Left kidney (tissue), 2 donors: ENCODE measurements around the gene MAPK11. TPM values are rescaled to one million over a fixed set of nuclear protein-coding genes. Genes with fewer than 3 reads are reported as not detected.
"Not testable (repeated sequence)": the region's sequence is repeated elsewhere in the genome, so short reads cannot be mapped to it uniquely, and the experiment has no call there.

Experiments used
- DNase-seq: peaks from one replicate; pipeline ENCODE4 v3.0.0-alpha.2; 2013
- polyA plus RNA-seq: library from polyadenylated mRNA; unstranded; fragments of 120-200 nt; gene quantifications from one replicate; pipeline ENCODE4 v1.2.1, GENCODE V29; 2013; ENCODE audit not compliant: insufficient read length

MAPK11 gene
- polyA plus RNA-seq, 1 donor = 7.1 TPM

DNA sequence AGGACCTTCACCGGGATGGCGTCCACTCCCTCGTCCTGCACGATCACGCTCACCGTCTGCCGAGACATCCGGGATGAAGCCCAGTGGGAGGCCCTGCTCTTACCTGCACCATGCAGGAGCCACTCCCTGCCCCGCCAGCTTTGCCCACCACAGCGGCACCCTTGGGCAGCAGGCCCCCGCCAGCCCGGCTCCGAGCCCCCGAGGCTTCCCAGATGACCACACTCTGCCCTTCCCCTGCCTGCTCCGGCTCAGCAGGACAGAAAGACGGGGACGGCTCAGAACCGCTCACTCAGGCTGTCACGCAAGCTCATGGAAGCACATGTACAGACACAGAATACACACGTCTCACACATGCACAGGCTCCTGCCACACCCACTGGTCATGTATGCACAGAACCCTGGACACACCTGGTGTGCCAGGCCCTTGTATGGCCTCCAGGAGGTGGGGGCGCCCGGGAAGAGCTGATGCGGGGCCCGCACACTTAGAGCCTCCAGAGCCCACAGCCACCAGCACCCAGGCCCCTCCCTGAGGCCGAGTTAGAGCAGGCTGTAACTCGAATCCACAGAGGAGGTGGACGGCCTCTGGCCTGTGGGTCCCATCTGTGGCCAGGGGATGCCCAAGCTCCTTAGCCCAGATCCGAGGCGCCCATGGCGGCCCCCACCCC lies 8.9 kb upstream of the MAPK11 start:
- no peak for DNase-seq

DNA sequence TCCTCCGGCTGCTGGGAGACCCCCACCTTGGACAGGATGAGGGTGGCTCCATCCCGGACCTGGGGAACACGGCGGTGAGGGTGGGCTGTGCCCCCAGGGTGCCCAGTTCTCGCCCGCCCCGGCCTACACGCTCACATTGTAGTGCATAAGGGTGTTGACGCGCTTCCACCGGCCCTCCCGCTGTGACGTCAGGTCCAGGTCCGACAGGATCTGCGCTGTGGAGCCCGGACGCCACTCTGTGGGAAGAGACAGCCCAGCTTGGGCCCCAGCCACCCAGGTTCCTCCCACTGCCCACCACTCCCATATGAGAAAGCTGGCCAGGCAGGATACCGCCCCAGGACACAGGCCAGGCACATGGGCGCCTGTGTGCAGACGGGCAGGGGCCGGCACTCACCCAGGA lies 8.3 kb upstream of the MAPK11 start:
- DNase-seq = no peak

DNA sequence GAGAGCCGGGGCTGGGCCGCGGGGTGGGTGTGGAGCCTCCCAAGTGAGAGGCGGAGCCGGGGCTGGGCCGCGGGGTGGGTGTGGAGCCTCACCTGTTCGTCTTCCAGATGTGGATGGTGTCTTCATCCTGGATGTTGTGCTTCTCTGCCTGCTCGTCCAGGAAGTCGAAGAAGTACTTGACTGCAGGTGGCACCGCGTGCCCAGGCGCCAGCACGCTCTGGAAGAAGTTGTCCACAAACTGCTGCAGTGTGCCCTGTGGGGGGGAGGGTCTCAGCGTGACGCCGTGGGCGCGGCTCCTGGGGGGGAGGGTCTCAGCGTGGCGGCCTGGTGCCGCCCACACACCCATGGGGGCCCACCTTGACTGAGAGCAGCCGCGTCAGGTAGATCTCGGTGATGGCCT lies 7.6 kb upstream of the MAPK11 start:
- DNase-seq = no peak

DNA sequence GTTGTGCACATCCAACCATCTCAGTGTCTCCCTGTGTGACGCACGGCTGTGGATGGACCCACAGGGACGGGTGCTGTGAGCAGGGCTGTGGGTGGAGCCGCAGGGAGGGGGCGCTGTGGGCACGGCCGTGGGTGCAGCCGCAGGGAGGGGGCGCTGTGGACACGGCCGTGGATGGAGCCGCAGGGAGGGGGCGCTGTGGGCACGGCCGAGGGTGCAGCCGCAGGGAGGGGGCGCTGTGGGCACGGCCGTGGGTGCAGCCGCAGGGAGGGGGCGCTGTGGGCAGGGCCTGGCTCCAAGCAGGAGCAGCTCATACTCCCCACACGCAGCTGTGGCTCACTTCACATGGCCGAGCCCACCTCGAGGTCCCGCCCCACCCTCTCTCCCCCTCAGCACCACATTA lies 6.0 kb upstream of the MAPK11 start:
- DNase-seq = no peak

DNA sequence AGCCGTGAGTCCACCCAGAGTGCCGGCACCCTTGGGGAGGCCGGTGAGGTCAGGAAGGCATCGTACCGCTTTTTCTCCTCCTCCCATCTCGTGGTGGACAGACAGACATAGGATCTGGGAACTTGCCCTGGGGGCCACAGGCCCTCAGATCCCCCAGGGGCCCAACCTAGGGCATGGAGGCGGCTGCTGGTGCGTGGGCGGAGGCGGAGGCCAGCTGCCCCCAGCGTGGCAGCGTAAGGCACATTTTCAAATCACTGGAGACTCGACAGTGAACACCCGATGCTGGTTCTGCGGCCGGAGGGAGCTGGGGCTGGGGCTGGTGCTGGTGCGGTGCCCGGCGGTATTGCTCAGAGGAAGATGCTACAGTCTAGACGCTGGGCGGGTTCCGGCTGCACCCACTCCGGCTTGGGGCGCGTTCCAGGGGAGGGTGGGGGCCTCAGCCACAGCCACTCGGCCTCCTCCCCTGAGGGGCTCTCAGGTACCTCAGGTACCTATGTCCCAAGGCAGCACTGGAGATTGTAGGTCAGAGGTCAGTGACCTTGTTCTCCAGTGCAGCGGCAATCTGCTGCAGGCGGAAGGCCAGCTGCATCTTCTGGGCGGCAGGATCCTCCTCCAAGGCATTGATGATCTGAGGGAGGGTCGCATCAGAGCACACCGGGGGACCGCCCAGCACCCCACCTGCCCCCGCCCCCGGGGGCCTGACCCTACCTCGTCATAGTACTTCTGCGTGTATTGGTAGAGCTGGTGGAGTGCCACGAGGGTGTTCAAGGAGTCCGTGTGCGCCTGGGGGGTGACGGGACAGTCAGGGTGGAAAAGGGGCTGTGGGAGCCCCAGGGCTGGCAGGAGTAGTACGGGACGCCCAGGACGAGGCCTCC lies 5.2 kb upstream of the MAPK11 start:
- no peak for DNase-seq

DNA sequence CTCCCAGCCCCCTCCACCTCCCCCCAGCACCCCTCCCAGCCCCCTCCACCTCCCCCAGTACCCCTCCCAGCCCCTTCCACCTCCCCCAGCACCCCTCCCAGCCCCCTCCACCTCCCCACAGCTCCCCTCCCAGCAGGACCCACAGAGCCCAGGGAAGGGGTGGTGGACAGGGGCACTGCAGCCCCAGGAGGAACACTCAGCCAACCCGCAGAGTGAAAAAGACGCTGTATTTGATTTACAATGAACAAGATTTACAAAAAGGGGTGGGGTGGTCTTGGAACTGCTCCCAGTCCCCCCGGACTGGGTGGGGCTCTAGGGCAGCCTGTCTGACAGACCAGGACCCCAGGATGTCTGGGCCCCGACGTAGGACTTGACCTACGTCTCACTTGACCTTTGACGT lies 4.6 kb upstream of the MAPK11 start:
- DNase-seq = no peak

DNA sequence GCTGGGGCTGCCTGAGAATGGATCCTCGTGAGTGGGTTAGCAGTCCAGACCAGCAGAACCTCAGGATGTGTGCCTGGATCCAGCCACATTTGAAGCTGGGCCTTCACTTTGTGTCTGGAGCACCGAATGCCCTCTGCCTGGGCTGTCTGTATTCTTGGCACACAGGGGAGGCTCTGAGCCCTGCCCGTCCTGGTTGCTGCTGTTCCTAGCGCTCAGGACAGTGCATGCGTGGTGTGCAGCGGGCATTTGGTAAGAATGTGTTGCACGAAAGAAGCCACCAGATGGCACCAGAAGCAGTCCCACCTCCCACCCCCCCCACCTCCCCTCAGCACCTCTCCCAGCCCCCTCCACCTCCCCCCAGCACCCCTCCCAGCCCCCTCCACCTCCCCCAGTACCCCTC lies 4.1 kb upstream of the MAPK11 start:
- DNase-seq = no peak

DNA sequence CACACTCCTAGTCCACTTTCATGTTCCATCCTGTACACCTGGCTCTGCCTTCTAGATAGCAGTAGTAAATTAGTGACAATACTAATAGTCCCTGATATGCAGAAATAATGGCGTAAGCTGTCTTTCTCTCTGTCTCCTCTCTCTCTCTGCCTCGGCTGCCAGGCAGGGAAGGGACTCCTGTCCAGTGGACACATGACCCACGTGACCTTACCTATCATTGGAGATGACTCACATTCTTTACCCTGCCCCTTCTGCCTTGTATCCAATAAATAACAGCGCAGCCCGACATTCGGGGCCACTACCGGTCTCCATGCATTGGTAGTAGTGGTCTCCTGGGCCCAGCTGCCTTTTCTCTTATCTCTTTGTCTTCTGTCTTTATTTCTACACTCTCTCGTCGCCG lies 3.6 kb upstream of the MAPK11 start:
- not testable (repeated sequence) for DNase-seq

DNA sequence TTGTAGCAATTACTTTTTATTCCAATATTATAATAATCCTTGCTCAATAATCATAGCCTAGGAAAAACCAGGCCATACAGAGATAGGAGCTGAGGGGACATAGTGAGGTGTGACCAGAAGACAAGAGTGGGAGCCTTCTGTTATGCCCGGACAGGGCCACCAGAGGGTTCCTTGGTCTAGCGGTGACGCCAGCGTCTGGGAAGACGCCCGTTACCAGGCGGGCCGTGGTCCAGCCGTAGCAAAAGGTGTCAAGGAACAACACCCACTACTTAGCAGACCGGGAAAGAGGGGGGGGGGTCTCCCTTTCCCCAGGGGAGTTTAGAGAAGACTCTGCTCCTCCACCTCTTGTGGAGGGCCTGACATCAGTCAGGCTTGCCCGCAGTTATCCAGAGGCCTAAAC lies 3.2 kb upstream of the MAPK11 start:
- not testable (repeated sequence) for DNase-seq

DNA sequence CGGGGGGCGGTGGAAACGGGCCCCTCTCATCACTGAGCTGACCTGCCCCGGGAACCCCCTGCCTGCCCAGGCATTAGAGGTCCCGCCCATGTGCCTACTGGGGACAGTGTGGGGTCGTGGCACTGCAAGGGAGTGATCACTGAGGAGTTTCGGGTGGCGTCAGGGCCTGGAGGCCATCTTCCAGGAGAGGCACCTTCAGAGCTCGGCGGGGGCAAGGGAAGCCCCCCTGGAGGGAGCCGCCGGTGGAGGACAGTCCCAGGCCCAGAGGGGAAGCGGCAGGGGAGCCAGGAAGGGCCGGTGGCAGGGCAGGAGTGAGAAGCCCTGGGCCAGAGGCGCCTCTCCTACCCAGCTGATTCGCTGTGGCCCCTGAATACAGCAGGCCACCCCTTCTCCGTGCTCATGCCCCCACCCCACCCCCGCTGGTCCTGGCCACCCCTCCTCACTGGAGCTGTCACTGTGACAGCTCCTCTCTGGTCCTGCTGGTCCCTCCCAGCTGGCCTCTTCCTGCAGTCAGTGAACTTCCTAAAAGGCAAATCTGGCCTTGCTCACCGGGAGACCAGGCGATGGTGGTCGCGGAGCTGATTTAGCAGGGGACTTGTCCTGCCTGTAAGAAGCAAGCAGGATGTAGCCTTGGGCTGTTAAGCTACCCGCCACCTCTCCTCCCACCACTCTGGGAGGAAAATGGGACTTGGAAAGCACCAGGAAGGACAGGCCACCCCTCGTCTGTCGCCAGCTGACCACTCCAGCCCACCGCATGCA lies 2.0 kb upstream of the MAPK11 start:
- no peak for DNase-seq

DNA sequence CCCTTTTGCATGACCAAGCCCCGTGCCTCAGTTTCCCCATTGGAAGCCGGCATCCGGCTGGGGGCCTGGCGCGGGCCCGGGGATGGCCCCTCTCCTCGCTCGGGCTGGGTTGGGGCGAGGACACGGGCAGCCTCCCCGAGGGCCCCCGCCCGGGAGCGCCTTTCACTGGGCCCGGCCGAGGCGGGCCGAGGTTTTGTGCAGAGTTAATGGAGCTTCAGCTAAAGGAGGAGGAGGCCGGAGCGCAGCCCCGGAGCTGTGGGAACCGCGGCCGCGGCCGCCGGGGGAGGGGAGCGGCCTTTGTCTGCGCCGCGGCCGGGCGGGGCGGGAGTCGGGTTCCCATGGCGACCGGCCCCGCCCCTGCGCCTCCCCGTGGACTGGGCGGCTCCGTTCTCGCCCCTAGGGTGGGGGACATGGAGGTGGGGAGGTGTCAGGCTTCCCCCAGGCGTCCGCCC lies 1.4 kb upstream of the MAPK11 start:
- DNase-seq = no peak

DNA sequence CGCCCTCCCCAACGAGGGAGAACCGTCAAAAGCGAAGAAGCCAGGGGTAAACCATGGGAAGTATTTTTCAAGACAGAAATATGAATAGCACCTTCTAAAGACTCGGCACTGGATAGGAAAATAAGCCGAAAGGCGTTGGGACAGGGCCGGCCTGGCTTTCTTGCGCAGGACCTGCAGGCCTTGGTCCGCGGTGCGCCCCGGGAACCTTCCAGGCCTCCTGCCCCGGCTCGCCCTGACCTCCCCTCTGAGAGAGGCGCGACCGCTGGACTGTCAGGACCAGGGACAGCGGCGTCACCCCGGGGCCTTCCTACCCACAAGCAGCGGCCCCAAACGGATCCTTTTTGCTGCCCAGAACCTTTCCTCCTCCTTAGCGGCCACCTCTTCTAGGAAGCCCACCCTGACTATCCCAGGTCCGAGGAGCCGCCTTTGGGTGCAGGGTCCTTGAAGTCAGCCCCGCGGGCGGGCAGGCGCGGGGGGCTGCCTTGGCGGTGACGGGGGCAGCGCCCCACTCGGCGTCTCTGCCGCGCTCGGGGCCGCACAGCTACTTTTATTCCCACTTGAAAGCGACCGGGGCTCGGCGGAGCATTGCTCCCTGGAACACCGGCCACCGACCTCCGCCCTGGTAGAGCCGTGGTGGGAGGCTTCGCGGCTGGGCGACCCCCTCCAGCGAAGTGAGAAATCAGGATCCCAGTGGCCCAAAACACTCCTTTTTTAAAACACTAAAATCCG lies 650 bp upstream of the MAPK11 start:
- DNase-seq = no peak

DNA sequence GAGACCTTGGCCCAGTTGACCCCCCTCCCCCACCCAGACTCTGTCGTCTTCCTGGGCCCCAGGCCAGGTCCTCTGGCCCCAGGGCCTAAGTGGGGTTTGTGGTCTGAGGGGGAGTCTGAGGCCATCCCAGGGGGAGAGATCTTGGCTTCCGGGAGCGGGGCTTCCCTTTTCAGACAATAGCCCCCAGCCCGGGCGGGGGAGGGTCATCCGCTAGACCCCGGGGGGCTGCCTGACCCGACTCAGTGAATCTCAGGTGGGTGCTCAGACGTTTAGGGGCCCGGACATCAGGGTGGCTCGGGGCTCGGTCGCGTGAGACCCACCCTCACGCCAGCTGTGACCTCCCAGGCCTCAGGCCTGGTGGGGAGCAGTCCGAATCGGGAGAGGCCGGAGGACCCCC lies 609 bp downstream of the MAPK11 start:
- no peak for DNase-seq

DNA sequence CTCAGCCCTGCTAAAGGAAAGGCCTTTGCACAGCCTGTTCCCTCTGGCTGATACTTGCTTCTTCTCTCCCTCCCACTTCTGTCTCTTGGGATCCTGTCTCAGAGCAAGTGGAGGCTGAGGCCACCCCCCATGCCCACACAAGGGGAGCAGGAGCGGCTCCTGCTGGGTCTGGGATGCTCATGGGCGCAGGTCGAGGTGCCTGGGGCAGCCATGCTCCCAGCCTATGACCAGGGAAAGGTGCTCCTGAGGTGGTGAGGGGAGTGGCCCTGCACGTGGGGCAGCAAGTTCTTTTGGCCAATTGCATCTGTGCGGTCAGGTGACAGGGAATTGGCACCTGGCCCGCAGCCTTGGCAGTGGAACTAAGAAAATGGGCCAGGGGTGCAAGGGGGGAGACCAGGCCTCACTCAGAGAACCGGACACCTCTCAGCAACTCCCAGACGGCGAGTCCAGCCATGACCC lies 1.5 kb downstream of the MAPK11 start:
- no peak for DNase-seq

DNA sequence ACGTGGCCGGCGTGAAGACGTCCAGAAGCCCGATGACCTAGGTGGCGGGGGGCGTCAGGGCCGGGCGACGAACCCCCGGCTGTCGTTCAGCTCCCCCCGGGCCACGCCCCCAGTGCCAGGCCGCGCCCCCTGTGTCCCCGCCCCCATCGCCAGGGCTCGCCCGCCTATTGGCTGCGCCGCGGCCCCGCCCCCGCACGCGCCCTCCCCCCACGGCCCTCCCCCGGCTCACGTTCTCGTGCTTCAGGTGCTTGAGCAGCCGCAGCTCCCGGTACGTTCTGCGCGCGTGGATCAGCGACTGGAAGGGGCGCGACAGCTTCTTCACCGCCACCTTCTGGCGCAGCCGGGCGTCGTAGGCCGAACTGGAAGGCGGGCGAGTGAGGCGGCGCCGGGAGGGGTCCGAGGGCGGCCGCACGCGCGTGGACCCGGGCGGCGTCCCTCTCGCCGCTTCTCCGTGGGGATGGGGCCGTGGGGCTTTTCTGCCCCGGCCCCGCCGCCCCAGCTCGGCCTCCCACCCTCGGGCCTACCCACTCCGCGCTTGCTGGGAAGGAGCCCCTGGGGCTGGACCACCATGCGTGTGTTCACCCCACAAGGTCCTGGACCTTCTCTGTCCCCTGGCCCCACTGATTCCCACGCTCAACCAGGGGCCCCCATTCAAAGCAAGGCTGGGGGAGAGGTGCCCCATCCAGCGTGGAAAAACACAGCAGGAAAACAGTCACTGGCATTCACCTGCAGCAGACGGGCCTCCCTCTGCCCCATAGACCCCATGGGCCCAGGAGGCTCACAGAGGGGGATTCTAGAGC lies 2.4 kb downstream of the MAPK11 start:
- no peak for DNase-seq

DNA sequence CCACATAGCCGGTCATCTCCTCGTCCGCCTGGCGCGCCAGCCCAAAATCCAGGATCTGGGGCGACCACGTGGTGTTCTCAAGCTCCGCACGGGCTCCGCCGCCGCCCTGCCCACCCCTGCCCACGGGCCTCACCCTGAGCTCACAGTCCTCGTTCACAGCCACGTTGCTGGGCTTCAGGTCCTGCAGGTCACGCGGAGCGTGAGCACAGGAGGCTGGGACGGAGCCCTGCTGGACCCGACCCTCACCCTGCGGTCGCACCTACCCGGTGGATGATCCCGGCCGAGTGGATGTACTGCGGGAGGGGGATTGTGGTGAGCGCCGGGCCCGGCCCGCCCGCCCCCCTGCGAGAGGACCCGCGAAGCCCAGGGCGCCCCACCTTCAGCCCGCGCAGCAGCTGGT lies 3.2 kb downstream of the MAPK11 start:
- no peak for DNase-seq

DNA sequence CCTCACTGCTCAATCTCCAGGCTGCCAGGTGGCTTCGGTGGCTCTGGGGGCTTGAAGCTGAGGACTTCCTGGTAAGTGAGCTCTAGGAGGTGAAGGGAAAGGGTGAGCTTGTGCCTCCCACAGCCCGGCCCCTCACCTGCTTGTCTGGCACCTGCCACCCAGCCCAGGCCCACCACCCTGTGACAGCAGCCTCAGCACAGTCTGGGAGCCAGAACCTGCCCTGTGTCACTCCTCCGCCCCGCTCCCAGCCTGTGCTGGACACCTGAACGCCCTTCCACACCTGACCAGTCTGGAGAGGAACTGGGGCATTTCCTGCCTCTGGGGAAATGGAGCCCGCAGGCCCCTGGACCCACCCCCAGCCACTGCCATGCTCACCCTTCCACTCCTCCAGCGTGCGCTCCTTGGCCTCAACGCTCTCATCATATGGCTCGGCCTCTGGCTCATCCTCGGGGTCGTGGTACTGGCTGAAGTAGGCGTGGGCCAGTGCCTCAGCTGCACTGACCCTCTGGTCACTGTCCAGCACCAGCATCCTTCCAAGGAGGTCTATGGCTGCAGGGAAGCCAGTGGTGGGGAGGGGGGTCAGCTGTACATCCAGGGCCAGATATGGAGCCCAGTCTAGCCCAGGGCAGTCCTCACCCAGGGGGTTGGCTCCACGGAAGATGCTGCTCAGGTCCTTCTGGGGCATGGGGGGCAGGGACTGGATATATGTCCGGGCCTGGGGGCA lies 5.1 kb downstream of the MAPK11 start:
- no peak for DNase-seq

DNA sequence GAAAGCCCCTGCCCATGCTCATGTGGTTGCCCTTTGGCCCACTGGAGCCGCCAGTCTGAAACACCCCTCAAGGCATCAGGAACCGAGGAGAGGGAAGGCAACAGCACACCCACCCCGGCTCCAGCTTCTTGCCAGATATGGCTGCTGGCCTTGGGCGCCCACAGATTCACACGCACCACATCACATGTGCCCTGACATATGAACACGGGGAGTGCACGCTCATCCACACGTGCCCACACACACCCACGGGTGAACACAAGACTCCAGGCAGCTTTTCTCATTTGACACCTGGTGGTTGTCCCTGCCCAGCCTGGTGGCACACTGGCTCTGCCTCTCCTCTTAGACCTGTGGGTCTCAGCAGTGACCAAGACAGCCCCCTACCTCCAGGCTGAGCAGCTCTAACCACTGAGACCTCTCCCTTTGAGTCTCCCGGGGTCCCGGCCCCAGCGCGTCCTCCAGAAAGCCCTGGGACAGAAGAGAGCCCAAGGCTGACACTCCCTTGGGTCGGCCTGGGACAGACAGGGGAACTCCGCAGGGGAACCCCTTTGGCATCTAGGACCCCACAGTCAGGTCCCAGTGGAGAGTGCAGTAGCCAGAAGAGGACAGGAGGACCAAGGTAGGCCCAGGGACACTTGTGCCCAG lies 6.0 kb downstream of the MAPK11 start:
- DNase-seq = no peak

DNA sequence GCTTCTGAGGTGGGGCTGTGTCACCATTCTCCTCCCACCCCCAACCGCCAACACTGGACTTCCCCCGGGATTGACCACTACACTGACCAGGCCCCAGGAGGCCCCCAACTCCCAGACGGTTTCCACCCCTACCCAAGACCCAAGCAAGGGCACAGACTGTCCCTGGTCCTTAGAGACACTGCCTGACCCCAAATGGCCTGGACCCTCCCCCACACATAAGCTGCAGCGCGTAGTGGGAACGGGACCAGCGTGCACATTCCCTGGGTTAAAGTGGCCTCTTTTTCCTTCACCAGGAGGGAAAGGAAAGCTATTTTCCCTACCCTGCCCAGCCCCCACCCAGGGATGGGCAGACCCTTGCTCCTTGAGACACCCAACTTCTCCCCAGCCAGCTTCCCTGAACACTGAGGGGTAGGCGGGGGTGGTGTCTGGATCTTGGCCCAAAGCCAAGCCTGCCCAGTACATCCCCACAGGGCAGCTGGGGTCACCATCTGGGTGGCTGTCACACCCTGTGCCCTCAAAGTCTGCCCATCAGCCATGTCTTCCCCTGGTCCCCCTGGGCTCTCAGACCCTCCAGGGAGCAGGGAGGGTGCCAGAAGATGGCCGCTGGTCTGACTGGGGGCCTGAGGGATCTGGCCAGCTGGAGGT lies 7.1 kb downstream of the MAPK11 start:
- DNase-seq = no peak
